SK-N-SH (cell line): ENCODE results near the gene FADS1. TPM values are rescaled to one million over a fixed set of nuclear protein-coding genes. Genes with fewer than 3 reads are reported as not detected.
A peak's percentile ranks its signal among the peaks of the same experiment; 100 is the strongest.

Source experiments
- CTCF ChIA-PET: fragments of 300-600, 350-600 bp; formaldehyde crosslinking; extraction: SDS; loops from one replicate; lab custom pipeline; 2021; lab: Yijun Ruan, JAX
- POLR2A ChIA-PET: fragments of 350-600 bp; sonication (Branson Sonifier 250); formaldehyde crosslinking; extraction: SDS; loops from one replicate; lab custom pipeline; 2020; ENCODE audit warnings: antibody characterized with exemption, inconsistent platforms; lab: Yijun Ruan, JAX
- DNase-seq: peaks from one replicate; pipeline ENCODE4 v3.0.0; 2012
- H2AFZ ChIP-seq: fragments of 200-600 bp; sonication (generic); 2 replicates; pipeline ENCODE4 v1.8.1; 2016; ENCODE audit warnings: antibody characterized with exemption, mild to moderate bottlenecking, low read depth
- H3F3A ChIP-seq: fragments of 200-600 bp; sonication (generic); replicated peaks from 2 replicates; pipeline ENCODE3; 2016; ENCODE audit warnings: antibody characterized with exemption, mild to moderate bottlenecking; ENCODE audit not compliant: insufficient read depth
- H3K27ac ChIP-seq, 2 experiments: fragments of 200-500 bp in 1 of 2; fragments of 200-600 bp in 1 of 2; sonication (Bioruptor generic) in 1 of 2; sonication (generic), shearing (Covaris generic) in 1 of 2; 2 replicates each; pipeline versions ENCODE4 v1.5.1 to v1.6.1; 2014 to 2016; ENCODE audit warnings: low read depth in 2 of 2, inconsistent platforms in 1 of 2, low read length in 1 of 2, mild to moderate bottlenecking in 1 of 2, mixed read lengths in 1 of 2
- H3K27me3 ChIP-seq: fragments of 200-600 bp; sonication (generic), shearing (Covaris generic); 2 replicates; pipeline ENCODE4 v1.6.1; 2016; ENCODE audit warnings: mixed run types; ENCODE audit not compliant: insufficient read depth
- H3K36me3 ChIP-seq, 2 experiments: fragments of 200-500 bp in 1 of 2; fragments of 200-600 bp in 1 of 2; sonication (Bioruptor generic) in 1 of 2; sonication (generic) in 1 of 2; replicated peaks in 1 of 2; 2 replicates each; pipeline versions ENCODE3 to v1.5.1; 2014 to 2016; ENCODE audit warnings: low read length in 1 of 2, mild to moderate bottlenecking in 1 of 2; ENCODE audit not compliant: insufficient read depth in 2 of 2, control insufficient read depth in 1 of 2
- H3K4me1 ChIP-seq, 2 experiments: fragments of 200-500 bp in 1 of 2; fragments of 200-600 bp in 1 of 2; sonication (Bioruptor generic) in 1 of 2; sonication (generic), shearing (Covaris generic) in 1 of 2; 2 replicates each; pipeline versions ENCODE4 v1.5.1 to v1.6.1; 2014 to 2016; ENCODE audit warnings: low read depth in 1 of 2, low read length in 1 of 2, mixed run types in 1 of 2; ENCODE audit not compliant: insufficient read depth in 2 of 2, control insufficient read depth in 1 of 2
- H3K4me2 ChIP-seq: fragments of 200-600 bp; sonication (generic), shearing (Covaris generic); 2 replicates; pipeline ENCODE4 v1.6.1; 2017; ENCODE audit warnings: mixed run types
- H3K4me3 ChIP-seq, 2 experiments: fragments of 200-500 bp in 1 of 2; fragments of 200-600 bp in 1 of 2; sonication (Bioruptor generic) in 1 of 2; sonication (generic), shearing (Covaris generic) in 1 of 2; 2 replicates each; pipeline versions ENCODE4 v1.5.1 to v1.8.1; 2014 to 2016; ENCODE audit warnings: low read depth in 2 of 2, inconsistent platforms in 1 of 2, low read length in 1 of 2, mild to moderate bottlenecking in 1 of 2, mixed read lengths in 1 of 2, moderate library complexity in 1 of 2
- H3K79me2 ChIP-seq: fragments of 200-600 bp; sonication (generic); 2 replicates; pipeline ENCODE4 v1.8.1; 2017; ENCODE audit warnings: mild to moderate bottlenecking; ENCODE audit not compliant: insufficient read depth
- H3K9ac ChIP-seq: fragments of 200-600 bp; sonication (generic); 2 replicates; pipeline ENCODE4 v1.6.1; 2017; ENCODE audit warnings: mixed run types
- H3K9me2 ChIP-seq: fragments of 200-600 bp; sonication (generic); 2 replicates; pipeline ENCODE4 v1.6.1; 2017; ENCODE audit warnings: mixed run types
- H3K9me3 ChIP-seq: fragments of 200-600 bp; sonication (generic); 2 replicates; pipeline ENCODE4 v1.6.1; 2017; ENCODE audit warnings: mixed run types, mild to moderate bottlenecking, moderate library complexity
- H4K20me1 ChIP-seq: fragments of 200-600 bp; sonication (generic); 2 replicates; pipeline ENCODE4 v1.6.1; 2017; ENCODE audit warnings: mild to moderate bottlenecking, mixed run types; ENCODE audit not compliant: insufficient read depth
- EP300 ChIP-seq, 2 experiments: IDR thresholded peaks; 2 replicates each; pipeline versions ENCODE4 v1.4.0 to v1.6.1; 2012; ENCODE audit warnings: borderline replicate concordance in 1 of 2, low read depth in 1 of 2, low read length in 1 of 2
- GATA2 ChIP-seq: sonication (generic); formaldehyde crosslinking; IDR thresholded peaks from 2 replicates; pipeline ENCODE4 v1.5.0; 2020; ENCODE audit warnings: mild to moderate bottlenecking, missing genetic modification reagents
- JUND ChIP-seq: IDR thresholded peaks from 2 replicates; pipeline ENCODE4 v1.4.0; 2012
- MEF2A ChIP-seq: IDR thresholded peaks from 2 replicates; pipeline ENCODE4 v1.4.0; 2012; ENCODE audit warnings: low read depth, borderline replicate concordance
- MXI1 ChIP-seq: IDR thresholded peaks from 2 replicates; pipeline ENCODE4 v1.6.1; 2012; ENCODE audit warnings: mild to moderate bottlenecking, low read depth, low read length, improper control_type of control experiment
- NRF1 ChIP-seq: IDR thresholded peaks from 2 replicates; pipeline ENCODE4 v1.6.1; 2012; ENCODE audit warnings: low read depth, mild to moderate bottlenecking, low read length
- POLR2AphosphoS5 ChIP-seq: IDR thresholded peaks from 2 replicates; pipeline ENCODE4 v1.6.1; 2012; ENCODE audit warnings: low read depth, low read length
- RFX5 ChIP-seq: IDR thresholded peaks from 2 replicates; pipeline ENCODE4 v1.6.1; 2012; ENCODE audit warnings: mild to moderate bottlenecking, improper control_type of control experiment, low read length
- TAF1 ChIP-seq: IDR thresholded peaks from 2 replicates; pipeline ENCODE4 v1.6.1; 2012; ENCODE audit warnings: low read depth, mild to moderate bottlenecking, low read length, moderate library complexity, borderline replicate concordance
- TCF12 ChIP-seq: IDR thresholded peaks from 2 replicates; pipeline ENCODE4 v1.4.0; 2012
- YY1 ChIP-seq: IDR thresholded peaks from 2 replicates; pipeline ENCODE4 v1.4.0; 2012; ENCODE audit warnings: low read depth, mild to moderate bottlenecking
- WGBS: methylation state at CpG from one replicate; pipeline ENCODE4 v1.1.6; 2017; ENCODE audit warnings: low lambda C conversion rate; 5-methylcytosine and 5-hydroxymethylcytosine counted together
- polyA plus RNA-seq, 3 experiments: library from polyadenylated mRNA; depleted of rRNA; stranded (reverse); fragments of >200 nt; gene quantifications; 2 replicates each; pipeline ENCODE4 v1.2.3, GENCODE V29; 2012
- TF ChIP-seq, protein P1 (sequence below): IDR thresholded peaks from 2 replicates; pipeline ENCODE4 v1.6.1; 2012; ENCODE audit warnings: mild to moderate bottlenecking, low read depth, low read length, moderate library complexity
- TF ChIP-seq, protein P2 (sequence below): IDR thresholded peaks from 2 replicates; pipeline ENCODE4; 2012

The FADS1 gene
- polyA plus RNA-seq, 1 of the 3 experiments (the other 2 are of a cell fraction) = 20.6 TPM

DNA sequence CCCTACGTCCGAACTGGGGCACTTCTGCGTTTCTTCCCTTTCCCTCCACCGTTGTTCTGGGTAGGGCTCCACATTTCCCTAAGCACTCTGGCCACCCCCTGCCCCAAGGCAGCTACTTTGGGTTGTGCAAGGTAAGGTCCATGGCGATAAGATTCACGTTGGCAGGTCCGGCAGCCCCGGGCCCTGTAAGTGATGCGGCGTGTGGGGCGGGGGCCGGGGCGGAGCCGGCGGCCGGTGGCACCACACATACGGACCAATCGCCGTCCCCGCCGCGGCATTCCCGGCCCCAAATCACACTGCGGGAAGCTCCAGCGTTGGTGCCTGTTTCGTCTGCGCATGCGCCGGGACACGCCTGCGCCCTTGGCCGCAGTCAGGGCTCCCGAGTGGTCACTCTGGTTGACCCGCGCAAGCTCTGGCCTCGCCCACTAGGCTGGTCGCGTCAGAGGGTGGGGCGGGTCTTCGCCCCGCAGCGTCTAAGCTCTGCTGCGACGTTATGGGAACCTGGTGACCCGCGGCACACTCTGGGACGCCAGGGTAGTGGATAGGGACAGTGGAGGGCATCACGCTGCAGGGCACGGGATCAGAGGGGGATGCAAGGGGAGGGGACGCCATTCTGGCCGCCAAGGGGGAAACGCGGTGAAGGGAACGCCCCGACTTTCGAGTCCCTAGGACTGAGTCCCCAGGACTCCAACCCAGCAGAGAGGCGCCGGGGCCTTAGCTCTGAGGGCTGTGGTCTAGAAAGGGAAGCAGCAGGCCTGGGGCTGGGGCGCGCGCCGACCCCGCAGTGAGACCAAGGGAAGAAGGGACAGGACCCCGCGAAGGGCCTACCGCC, 1.6 kb downstream of the FADS1 start:
- ChIA-PET POLR2A (interaction anchor here (0.5 to 4.9 kb wide), 21 partner anchors 10 to 1026 kb away, joined by 3 to 84 read pairs (median 4); partner anchors contain the start of genes ASRGL1, BEST1, CPSF7 and FADS2), CTCF (interaction anchor here (0.7 to 10.5 kb wide), 16 partner anchors 10 to 293 kb away, joined by 3 to 149 read pairs (median 6); partner anchors contain the start of genes FADS2, FEN1 and TMEM258)
- WGBS = 3% methylated on average over 27 of the region's 66 CpGs
- peak overlapping the region; percentile 88 to 99 for H3K27ac ChIP-seq
- no peaks in the 10 kb centered on the region for H3K9me3 ChIP-seq
- DNase-seq = peak; percentile 95
- H3F3A ChIP-seq = peaks cover 30% of the 10 kb centered on the region
- no peak for TF ChIP-seq JUND
- peak; percentile 56; the same call in 1 of the 2 replicates for TF ChIP-seq RFX5
- TF ChIP-seq EP300 (IDR thresholded peaks at IDR 0.05; ENCODE audit: borderline replicate concordance in 1 of 2, low read depth in 1 of 2, low read length in 1 of 2) = no peak; a peak in 1 of 4 replicates
- peak; percentile 46; the same call in 1 of the 2 replicates for TF ChIP-seq TAF1
- no peak for TF ChIP-seq TCF12
- peak; percentile 85 for TF ChIP-seq MXI1
- TF ChIP-seq MEF2A = no peak
- TF ChIP-seq, protein P1, sequence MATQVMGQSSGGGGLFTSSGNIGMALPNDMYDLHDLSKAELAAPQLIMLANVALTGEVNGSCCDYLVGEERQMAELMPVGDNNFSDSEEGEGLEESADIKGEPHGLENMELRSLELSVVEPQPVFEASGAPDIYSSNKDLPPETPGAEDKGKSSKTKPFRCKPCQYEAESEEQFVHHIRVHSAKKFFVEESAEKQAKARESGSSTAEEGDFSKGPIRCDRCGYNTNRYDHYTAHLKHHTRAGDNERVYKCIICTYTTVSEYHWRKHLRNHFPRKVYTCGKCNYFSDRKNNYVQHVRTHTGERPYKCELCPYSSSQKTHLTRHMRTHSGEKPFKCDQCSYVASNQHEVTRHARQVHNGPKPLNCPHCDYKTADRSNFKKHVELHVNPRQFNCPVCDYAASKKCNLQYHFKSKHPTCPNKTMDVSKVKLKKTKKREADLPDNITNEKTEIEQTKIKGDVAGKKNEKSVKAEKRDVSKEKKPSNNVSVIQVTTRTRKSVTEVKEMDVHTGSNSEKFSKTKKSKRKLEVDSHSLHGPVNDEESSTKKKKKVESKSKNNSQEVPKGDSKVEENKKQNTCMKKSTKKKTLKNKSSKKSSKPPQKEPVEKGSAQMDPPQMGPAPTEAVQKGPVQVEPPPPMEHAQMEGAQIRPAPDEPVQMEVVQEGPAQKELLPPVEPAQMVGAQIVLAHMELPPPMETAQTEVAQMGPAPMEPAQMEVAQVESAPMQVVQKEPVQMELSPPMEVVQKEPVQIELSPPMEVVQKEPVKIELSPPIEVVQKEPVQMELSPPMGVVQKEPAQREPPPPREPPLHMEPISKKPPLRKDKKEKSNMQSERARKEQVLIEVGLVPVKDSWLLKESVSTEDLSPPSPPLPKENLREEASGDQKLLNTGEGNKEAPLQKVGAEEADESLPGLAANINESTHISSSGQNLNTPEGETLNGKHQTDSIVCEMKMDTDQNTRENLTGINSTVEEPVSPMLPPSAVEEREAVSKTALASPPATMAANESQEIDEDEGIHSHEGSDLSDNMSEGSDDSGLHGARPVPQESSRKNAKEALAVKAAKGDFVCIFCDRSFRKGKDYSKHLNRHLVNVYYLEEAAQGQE = no peak
- TF ChIP-seq GATA2 (CRISPR knock-in tag) = no peak
- peak; percentile 72 for TF ChIP-seq POLR2AphosphoS5
- peak; percentile 97 for TF ChIP-seq NRF1
- TF ChIP-seq YY1 = no peak; the same call in 1 of the 2 replicates
- TF ChIP-seq, protein P2, sequence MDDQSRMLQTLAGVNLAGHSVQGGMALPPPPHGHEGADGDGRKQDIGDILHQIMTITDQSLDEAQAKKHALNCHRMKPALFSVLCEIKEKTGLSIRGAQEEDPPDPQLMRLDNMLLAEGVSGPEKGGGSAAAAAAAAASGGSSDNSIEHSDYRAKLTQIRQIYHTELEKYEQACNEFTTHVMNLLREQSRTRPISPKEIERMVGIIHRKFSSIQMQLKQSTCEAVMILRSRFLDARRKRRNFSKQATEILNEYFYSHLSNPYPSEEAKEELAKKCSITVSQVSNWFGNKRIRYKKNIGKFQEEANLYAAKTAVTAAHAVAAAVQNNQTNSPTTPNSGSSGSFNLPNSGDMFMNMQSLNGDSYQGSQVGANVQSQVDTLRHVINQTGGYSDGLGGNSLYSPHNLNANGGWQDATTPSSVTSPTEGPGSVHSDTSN = peak; percentile 25; the same call in 1 of the 2 replicates
- H3K4me2 ChIP-seq = peak overlapping the region; percentile 98
- H2AFZ ChIP-seq = peak overlapping the region; percentile 72
- no peaks in the 10 kb centered on the region for H3K9me2 ChIP-seq
- peaks cover 16% of the 10 kb centered on the region; the same call in 1 of the 2 replicates for H3K79me2 ChIP-seq
- no peaks in the 10 kb centered on the region for H4K20me1 ChIP-seq
- no peaks in the 10 kb centered on the region for H3K27me3 ChIP-seq
- H3K4me1 ChIP-seq = peaks cover 14 to 19% of the 10 kb centered on the region in 2 experiments; a peak in 3 of 4 replicates
- H3K9ac ChIP-seq = peak overlapping the region; percentile 81
- peak overlapping the region; percentile 83 to 87 for H3K4me3 ChIP-seq
- peaks cover 3 to 23% of the 10 kb centered on the region in 2 experiments for H3K36me3 ChIP-seq
